Activated CD8-positive, alpha-beta memory T cell treated with anti-CD3 and anti-CD28 coated beads, Interleukin-2, amount 50 U/mL, for 1 hour (primary cell): ENCODE results near the gene CCND1.

Source experiments
- DNase-seq: peaks from one replicate; pipeline ENCODE4 v3.0.0-alpha.2; 2020; ENCODE audit errors: extremely low read depth

The CCND1 gene

GRCh38 chr11:69653406-69653960 is 12.5 kb downstream of the CCND1 start:
- no peak for DNase-seq

DNA sequence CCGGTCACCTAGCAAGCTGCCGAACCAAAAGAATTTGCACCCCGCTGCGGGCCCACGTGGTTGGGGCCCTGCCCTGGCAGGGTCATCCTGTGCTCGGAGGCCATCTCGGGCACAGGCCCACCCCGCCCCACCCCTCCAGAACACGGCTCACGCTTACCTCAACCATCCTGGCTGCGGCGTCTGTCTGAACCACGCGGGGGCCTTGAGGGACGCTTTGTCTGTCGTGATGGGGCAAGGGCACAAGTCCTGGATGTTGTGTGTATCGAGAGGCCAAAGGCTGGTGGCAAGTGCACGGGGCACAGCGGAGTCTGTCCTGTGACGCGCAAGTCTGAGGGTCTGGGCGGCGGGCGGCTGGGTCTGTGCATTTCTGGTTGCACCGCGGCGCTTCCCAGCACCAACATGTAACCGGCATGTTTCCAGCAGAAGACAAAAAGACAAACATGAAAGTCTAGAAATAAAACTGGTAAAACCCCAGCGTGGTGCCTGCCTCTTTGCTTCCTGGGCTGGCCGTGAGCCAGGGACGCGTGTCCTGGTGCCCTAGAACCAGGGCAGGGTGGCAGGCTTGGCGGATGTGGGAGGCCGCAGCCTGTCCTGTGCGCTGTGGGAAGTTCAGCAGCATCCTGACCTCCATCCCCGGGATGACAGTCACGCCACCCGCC is 13.2 kb downstream of the CCND1 start:
- DNase-seq, result no peak

DNA sequence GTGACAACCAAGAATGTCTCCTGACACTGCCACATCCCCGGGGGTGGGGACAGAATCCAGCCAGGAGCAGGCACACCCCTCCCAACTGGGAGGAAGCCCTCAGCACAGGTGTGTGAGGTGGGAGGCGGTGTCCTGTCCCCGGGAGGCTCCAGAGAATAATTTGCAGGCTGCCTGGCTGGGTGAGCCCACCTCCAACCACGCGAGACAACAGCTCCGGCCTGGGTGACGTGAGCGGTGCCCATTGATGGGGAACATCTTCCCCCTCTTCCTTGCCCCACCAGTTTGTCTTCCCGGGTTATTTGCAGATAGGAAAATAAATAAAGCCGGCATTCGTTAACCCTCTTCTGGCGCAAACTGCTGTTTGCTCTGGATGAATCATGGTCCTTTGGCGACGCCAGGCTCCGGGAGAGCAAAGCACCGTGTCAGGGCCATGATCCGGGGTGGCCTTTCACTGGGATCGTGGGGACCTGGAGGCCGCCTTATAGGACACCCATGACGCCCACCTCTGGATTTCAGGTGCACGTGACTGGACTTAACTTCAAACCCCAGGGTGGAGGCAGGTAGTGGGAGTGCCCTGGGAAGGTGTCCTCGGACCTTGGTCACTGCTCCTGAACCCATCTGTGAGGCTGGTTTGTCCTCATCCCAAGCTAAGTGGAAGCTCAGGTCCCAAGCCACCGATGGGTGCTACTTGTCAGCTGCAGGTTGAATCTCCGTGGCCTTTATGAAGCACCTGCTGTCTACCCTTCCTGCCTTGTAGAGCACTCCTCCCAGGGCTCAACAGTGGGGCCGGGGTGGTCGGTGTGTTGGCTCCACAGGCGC is 13.9 kb downstream of the CCND1 start:
- DNase-seq, result no peak

- DNase-seq, result no peak
Measured at GRCh38 chr11:69655479-69656428, 14.8 kb downstream of the CCND1 start.

DNA sequence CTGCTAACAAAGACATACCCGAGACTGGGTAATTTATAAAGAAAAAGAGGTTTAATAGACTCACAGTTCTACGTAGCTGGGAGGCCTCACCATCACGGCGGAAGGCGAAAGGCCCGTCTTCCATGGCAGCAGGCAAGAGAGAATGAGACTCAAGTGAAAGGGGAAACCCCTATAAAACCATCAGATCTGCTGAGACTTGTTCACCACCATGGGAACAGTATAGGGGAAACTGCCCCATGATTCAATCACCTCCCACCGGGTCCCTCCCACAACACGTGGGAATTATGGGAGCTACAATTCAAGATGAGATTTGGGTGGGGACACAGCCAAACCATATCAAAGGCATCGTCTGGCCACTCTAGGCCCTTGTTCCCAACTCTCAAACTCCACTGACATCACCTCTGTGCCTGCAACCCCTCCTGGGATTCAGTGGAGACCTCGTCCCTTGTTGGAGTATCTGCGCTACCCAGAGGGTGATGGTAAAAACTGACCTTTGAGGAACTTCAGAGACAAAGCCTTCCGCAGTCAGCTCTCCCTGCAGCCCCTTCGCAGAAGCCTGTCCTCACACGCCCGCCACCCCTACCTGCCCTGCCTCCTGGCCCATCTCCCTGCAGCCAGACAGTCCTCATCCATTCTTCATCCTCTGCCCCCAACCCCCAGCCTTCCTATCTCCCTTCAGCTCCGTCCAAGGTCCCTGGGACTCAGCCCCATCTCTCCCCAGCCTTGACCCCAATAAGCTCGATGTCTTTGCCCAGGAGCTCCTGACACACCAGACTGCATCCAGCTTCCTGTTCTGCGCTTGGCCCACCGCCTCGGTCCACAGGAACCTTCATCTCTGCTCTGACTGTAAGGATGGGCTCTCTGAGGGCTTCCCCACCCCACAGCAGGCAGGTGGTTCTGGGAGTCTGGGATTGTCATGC is 15.8 kb downstream of the CCND1 start:
- no peak for DNase-seq

DNA sequence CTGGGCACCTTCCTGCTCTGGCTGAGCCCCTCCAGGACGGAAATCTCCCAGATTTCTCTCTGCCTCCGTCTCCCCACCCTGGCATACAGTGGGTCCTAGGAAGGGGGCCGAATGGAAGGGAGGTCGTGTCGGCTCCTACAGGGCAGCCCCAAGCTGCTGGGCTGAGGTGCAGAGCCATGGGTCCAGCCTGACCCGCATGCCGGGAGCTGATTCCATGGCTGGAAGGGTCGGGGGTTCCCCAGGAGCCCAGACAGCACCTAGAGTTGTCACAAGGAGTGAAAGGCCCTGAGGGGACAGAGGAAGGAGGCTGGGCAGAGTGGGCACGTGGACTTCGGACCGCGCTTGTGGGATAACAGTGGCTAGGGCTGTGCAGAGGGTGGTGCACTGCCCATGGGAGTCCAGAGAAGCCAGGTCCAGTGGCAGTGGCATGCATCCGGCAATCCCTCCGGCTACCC is 16.5 kb downstream of the CCND1 start:
- no peak for DNase-seq

DNA sequence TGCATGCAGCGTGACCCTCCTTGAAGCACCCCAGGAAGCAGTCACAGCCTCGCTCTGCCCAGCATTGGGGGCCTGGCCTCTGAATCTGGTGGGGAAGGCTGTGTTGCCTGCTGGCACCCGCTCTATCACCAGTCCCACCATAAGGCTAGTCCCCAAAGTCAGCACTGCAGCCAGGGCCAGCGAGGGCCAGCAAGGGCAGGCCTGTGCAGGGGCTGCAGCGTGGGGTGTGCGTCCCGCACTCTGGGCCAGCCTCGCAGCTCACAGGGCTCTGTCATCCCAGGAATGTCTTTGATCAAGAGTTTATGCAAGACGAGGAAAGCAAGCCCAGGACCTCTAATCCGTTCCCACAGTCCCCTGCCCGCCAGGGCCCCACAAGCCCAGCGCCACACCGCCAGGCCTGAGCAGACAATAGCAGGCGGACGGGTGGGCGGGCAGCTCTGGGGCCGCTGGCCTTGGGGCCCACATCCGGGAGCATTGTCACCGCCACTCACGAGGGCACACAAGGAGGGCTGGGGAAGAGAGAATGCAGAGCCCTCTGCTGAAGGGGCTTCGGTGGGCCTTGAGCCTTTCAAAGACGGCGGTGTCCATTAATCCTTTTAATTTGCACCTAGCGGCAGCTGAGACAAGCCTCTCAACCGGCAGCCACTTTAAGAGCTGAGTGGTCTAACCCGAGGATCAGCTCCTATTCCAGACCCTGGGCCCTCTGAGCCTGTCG is 17.1 kb downstream of the CCND1 start:
- DNase-seq, result no peak

DNA sequence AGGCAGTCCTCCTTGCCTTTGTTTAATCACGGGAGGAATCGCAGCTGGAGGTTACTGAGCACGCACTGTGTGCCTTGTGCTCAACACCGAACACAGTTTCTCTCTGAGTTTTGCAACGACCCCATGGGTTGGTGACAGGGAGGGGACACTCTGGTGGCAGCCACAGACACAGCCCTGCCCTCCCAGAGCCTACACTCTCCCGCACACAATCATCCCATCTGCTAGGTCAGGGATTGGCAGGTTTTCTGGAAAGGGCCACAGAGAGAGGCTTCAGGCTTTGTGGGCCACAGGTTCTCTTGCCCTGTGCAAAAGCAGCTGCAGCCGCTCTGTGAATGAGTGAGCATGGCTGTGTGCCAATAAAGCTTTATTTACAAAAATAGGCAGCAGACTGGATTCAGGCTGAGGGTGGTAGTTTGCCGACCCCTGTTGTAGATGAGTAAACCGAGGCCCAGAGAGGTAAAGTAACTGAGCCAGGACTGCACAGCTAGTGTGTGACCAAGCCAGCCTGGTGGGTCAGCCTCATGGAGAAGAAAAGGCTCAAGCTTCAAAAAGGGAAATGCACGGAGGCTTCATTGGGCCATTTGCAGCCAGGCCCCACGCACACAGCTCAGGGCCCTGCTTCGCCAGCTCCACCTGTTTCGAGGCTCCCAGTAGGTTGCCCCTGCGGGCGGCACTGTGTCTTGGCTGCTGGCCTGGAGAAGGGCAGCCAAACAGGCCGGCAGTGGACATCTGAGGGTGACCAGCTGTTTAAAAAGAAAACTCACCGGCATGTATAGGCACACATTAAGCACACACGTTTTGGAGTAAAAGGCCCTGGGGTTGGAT is 17.9 kb downstream of the CCND1 start:
- DNase-seq, result no peak

DNA sequence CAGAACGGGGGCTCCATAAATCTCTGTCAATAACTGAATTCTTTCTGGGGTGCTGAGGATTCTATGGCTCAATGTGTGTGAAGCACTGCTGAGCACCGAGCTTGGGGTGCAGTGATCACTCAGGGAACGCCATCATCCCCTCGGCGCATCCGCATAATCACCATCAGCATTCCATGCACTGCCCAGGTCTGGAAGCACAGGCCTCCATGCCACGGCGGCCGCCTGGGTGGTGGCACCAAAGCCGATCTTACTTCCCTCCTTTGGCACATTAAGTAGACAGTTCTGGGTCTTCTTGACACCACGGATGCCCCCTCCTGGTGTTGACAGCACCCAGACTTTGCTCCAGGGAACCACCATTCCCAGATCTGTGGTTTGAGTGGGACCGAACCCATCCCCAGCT is 18.6 kb downstream of the CCND1 start:
- no peak for DNase-seq

DNA sequence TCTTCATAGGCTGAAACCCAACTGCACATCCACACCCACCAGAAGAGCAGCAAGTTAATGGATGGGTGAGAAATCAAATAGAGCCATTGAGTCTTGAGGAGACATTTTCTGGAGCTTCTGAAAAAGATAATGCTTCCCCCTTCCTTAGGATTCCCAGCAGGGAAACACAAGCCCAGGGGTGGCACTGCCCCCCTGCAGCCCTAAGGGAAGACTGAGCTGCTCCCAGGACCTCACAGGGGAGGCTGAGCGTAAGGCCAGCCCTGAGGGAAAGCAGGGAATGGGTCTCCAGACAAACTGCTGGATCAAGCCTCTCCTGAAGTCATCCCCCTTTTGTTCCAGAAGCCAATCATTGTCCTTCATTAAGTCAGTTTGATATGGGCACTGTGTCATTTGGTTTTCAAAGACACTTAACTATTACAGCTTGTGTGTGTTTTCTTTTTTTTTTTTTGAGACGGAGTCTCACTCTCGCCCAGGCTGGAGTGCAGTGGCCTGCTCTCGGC is 19.1 kb downstream of the CCND1 start:
- DNase-seq, result no peak

DNA sequence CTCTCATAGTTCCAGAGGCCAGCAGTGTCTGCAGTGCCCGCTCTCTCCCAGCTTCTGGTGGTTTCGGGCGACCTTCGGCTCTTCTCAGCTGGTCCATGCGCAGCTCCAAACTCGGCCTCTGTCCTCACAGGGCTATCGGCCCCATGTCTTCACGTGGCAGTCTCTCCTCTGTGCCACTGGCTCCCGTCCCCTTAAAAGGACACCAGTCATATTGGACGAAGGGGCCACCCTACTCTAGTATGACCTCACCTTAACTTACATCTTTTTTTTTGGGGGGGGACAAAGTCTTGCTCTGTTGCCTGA is 20.4 kb downstream of the CCND1 start:
- no peak for DNase-seq

DNA sequence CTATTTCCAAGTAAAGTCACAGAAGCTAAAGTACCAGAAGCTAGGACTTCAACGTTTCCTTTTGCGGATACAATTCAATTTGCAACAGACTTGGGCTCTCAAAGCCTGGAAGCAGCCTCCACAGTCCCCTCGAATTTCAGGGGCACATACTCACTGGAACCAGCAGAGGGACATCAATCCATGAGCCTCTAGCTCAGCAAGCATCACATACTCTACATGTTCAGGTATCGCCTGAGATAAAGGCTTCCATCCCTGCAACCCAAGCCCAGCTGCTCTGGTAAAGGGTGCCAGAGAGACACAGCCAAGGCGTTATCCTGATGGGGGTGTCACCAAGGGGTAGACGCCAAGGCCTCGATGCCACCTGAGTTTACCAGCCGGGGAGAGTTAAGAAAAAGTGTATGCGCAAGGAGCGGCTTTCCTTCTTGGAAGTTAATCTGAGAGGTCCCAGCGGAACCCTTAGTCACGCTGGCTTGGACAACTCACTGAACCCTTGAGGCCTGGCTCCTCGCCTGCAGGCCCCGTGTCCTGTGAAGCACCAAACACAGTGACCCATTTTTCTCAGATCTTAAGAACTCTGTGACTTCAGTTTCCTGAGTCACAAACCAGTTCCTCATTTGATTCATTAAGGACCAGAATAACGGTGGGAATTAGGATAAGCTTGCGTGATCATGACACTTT is 21.2 kb downstream of the CCND1 start:
- no peak for DNase-seq

GRCh38 chr11:69662806-69663205 is 21.9 kb downstream of the CCND1 start:
- DNase-seq, result no peak

DNA sequence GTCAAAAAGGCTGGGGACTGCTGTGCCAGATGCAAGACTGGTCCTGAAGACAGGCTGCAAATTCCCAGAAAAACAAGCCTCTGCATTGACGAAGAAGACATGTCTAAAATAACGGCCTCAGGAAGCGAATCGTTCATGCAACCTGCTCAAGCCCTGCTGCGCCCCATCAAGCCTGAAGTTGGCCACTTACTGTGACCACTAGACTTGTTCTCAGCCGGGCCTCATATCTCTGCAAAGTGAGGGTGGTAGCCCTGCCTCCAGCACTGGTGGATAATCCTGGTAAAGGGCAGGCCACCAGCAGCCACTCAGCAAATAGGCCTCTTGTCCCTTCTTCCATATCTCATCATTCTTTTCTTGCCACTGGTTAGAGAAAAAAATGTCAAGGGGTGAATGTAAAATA is 22.4 kb downstream of the CCND1 start:
- no peak for DNase-seq

DNA sequence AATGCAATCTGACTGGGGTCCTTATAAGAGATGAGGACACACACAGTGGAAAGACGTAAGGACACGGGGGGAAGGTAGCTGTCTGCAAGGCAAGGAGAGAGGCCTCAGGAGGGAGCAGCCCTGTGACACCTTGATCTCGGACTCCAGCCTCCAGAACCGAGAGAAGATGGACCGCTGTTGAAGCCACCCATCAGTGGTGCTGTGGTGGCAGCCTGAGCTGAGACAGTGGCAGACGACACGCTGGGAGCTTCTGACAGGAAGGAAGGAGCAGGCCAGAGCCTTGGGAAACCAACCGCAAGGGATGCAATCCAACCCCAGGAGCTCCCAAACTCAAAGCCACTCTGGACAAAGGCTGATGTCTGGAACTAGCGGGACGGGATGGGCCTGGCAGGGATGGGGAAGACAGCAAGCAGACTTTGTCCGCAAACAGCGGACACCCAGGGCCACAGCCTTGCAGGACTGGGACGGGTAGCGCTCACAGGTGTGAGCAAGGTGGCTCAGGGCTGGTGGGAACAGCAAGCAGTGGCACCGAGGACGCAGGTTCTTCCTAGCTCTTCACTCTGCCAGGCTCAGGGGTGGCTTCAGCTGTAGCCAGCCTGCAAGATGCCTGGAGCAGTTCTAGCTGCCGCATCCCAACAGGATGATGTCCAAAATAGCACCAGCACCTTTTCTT is 23.3 kb downstream of the CCND1 start:
- DNase-seq, result no peak

- DNase-seq, result no peak
Measured at GRCh38 chr11:69664901-69665300, 23.9 kb downstream of the CCND1 start.

- no peak for DNase-seq
Measured at GRCh38 chr11:69665669-69666068, 24.7 kb downstream of the CCND1 start.

DNA sequence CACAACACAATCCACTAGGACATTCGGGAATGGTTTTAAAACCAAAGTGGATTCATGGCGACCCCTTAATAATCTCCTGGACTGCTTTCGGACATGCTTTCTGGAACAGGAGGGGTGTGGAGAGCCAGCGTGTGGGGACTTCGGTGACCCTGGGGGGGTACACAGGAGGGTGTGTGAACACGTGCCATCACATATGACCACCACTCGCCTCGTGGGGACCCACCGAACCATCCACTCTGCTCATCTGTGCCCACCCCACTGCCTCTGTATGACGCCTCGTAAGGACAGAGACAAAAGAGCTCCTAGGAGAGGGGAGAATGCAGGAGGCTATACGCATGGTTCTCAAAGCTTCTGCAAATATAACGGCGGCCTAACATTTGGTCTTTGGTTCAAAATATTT is 25.3 kb downstream of the CCND1 start:
- no peak for DNase-seq
